ENCODE data around the gene ZFYVE27. TPM values are rescaled to one million over a fixed set of nuclear protein-coding genes. Genes with fewer than 3 reads are reported as not detected.

ZFYVE27 gene
- total RNA-seq, 2 experiments from 2014 or later: 23.8 to 27.3 TPM

GRCh38 chr10:97764519-97764931, 27.6 kb downstream of the ZFYVE27 start:
- peaks cover 3% of the 10 kb centered on the region for H3K27me3 Mint-ChIP-seq (ENCODE audit: low read depth)
- DNase-seq (no peak), ATAC-seq (no peak)
- CTCF ChIA-PET: no interaction called here
- H3K4me3 Mint-ChIP-seq: no peak overlapping the region
- POLR2A ChIA-PET: interaction anchor here (0.6 kb wide), 1 partner anchor 103 kb away, joined by 3 read pairs; no protein-coding TSS in a partner anchor
- peaks cover 5% of the 10 kb centered on the region for H3K4me1 Mint-ChIP-seq (ENCODE audit: low read depth)
- H3K27ac Mint-ChIP-seq: no peak overlapping the region
- H3K36me3 Mint-ChIP-seq (ENCODE audit: low read depth): peaks cover 18% of the 10 kb centered on the region
- no peaks in the 10 kb centered on the region for H3K9me3 Mint-ChIP-seq (ENCODE audit: insufficient read depth)

GRCh38 chr10:97765201-97765600, 28.3 kb downstream of the ZFYVE27 start:
- DNase-seq: no peak
- ChIA-PET POLR2A (no interaction called here), CTCF (no interaction called here)

DNA sequence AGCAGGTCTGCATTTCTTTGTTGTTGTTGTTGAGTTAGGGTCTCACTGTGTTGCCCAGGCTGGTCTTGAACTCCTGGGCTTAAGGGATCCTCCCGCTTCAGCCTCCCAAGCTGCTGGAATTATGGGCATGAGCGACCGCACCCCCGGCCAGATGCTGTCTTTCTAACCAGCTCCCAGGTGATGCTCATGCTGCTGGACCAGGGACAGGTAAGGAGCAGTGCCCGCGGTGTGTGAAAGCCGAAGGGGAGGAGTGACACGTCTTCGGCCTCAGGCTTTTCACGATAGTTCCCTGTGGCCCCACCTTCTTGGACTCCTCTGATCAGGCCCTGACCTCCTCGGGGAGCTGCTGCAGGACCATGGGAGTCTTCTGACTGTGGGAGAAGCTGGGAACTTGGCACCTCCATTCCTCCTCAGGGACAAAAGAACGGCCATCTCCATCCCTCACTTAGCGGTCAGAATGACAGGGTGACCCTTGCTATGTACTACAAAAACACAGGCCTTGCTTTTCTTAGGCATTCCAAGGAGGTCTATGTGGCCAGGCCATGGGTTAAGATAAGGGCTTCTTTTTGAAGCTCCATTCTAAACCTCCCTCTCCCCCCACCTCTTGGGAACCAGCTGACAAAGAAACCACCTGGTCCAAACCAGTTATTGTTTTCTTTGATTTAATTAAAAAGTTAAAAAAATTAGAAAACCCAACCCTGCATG, 29.3 kb downstream of the ZFYVE27 start:
- H3K36me3 Mint-ChIP-seq (ENCODE audit: low read depth): peaks cover 9% of the 10 kb centered on the region
- H3K27me3 Mint-ChIP-seq (ENCODE audit: low read depth): peaks cover 18% of the 10 kb centered on the region
- H3K4me3 Mint-ChIP-seq: no peak overlapping the region
- ATAC-seq: no peak
- DNase-seq: no peak
- H3K9me3 Mint-ChIP-seq (ENCODE audit: insufficient read depth): no peaks in the 10 kb centered on the region
- ChIA-PET POLR2A (no interaction called here), CTCF (no interaction called here)
- no peak overlapping the region for H3K27ac Mint-ChIP-seq
- H3K4me1 Mint-ChIP-seq (ENCODE audit: low read depth): peaks cover 10% of the 10 kb centered on the region

More at GRCh38 chr10:97765201-97765600, 28.3 kb downstream of the ZFYVE27 start:
- Mint-ChIP-seq H3K9me3 (ENCODE audit: insufficient read depth) (no peaks in the 10 kb centered on the region), H3K27me3 (ENCODE audit: low read depth) (peaks cover 8% of the 10 kb centered on the region), H3K27ac (no peak overlapping the region), H3K36me3 (ENCODE audit: low read depth) (peaks cover 16% of the 10 kb centered on the region), H3K4me1 (ENCODE audit: low read depth) (peaks cover 5% of the 10 kb centered on the region), H3K4me3 (no peak overlapping the region)
- ATAC-seq: no peak

DNA sequence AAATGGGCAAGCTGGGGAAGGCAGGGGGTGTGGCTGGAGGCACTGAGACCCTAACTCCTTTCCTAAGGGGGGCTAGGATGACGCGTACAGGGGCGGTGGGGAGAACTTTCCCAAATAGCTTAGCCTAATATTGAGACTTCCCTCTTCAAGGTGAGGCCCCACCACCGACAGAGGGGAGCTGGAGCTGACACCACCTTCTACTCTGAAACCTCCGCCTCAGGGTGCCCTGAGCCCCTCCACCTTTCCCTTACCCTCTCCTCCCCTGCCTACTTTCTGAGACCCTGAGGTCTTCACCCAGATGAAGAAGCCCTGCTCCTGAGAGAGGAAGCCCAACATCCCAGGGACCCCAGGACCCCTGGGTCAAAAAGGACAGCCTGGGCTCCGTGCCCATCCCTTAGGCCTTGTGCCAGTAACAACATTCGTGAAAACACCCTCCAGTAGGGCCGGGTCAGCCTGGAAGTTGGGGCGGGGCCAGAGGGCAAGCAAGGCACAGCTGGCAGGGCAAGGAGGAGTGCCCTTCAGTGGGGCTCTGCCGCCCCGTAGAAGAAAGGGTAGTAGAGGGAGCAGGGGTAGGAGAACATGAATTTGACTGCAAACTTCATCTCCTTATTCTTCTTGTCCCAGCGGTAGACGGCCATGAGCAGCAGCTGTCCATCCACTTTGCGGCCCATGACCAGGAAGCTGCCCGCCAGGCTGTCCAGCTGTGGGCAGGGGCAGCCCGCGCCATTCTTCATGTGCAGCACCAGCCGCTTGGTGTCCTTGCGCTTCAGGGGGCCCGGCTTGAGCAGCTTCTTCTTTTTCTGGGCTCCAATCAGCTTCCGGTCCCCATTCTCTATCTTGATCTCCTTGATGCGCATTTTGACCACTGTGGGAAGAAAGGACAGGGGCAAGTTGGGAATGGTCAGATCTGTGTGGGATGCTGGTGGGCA, 30.3 kb downstream of the ZFYVE27 start:
- no peaks in the 10 kb centered on the region for H3K9me3 Mint-ChIP-seq (ENCODE audit: insufficient read depth)
- no peak overlapping the region for H3K4me3 Mint-ChIP-seq
- CTCF ChIA-PET: interaction anchor here (0.8 kb wide), 1 partner anchor 25 kb away, joined by 3 read pairs; no protein-coding TSS in a partner anchor
- ATAC-seq (no peak), DNase-seq (no peak)
- H3K4me1 Mint-ChIP-seq (ENCODE audit: low read depth): peaks cover 15% of the 10 kb centered on the region
- peaks cover 24% of the 10 kb centered on the region for H3K27me3 Mint-ChIP-seq (ENCODE audit: low read depth)
- H3K27ac Mint-ChIP-seq: peak overlapping the region; percentile 50
- POLR2A ChIA-PET: no interaction called here
- peaks cover 3% of the 10 kb centered on the region for H3K36me3 Mint-ChIP-seq (ENCODE audit: low read depth)

- DNase-seq: no peak
- CTCF ChIA-PET: no interaction called here
Measured at GRCh38 chr10:97768322-97769315, 31.7 kb downstream of the ZFYVE27 start.

DNA sequence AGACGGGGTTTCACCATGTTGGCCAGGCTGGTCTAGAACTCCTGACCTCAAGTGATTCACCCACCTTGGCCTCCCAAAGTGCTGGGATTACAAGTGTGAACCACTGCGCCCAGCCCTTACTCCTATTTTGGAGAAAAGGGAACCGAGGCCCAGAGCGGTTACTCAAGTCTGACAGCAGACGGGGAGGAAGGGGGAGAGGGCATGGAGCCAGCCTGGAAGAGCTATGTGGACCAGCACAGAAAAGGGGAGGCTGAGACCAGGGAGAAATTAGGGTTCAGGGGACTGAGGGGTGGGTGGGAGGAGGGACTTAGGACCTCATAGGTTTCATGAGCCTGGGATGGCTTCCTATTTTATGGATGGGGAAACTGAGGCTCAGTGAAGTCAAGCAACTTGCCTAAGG, 33.3 kb downstream of the ZFYVE27 start:
- no peaks in the 10 kb centered on the region for H3K9me3 Mint-ChIP-seq (ENCODE audit: insufficient read depth)
- H3K27ac Mint-ChIP-seq: no peak overlapping the region
- H3K4me1 Mint-ChIP-seq (ENCODE audit: low read depth): peaks cover 11% of the 10 kb centered on the region
- DNase-seq (no peak), ATAC-seq (no peak)
- CTCF ChIA-PET: no interaction called here
- H3K4me3 Mint-ChIP-seq: peak overlapping the region; percentile 38
- H3K36me3 Mint-ChIP-seq (ENCODE audit: low read depth): no peaks in the 10 kb centered on the region
- POLR2A ChIA-PET: no interaction called here
- peaks cover 44% of the 10 kb centered on the region for H3K27me3 Mint-ChIP-seq (ENCODE audit: low read depth)

More at GRCh38 chr10:97768322-97769315, 31.7 kb downstream of the ZFYVE27 start:
- Mint-ChIP-seq H3K36me3 (ENCODE audit: low read depth) (no peaks in the 10 kb centered on the region), H3K9me3 (ENCODE audit: insufficient read depth) (no peaks in the 10 kb centered on the region), H3K4me3 (no peak overlapping the region), H3K27me3 (ENCODE audit: low read depth) (peaks cover 34% of the 10 kb centered on the region), H3K4me1 (ENCODE audit: low read depth) (peaks cover 16% of the 10 kb centered on the region), H3K27ac (no peak overlapping the region)
- POLR2A ChIA-PET: no interaction called here
- ATAC-seq: no peak

DNA sequence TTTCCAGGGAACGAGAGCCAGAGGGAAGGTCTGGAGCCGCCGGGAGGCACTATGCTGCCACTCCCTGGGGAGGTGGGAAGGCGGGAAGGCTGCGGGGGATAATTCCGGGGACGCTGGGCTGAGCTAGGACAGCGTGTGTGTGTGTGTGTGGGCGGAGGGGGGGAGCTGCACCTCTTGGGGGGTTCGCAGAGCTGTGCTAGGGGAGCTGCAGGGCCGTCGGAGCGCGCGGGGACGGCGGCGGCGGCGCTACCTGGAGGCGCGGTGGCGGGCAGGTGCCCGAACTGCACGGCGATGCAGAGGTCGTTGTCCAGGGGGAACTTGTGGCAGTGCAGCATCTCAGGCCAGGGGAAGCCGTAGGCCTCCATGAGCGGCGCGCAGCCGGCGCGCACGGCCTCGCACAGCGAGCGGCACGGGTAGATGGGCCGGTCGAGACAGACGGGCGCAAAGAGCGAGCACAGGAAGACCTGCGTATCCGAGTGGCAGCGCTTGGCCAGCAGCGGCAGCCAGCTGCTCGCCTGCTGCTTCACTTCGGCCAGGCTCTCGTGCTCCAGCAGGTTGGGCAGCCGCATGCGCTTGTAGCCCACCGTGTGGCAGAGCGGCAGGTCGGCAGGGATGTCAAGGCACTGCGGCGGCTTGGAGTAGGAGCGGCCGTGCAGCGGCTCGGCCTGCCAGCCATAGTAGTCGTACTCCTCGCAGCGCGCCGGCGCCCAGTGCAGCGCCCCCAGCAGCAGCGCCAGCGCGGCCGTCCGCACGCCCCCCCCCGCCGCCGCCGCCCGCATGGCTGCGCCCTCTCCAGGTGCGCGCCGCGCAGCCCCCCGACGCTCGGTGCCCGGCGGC, 34.3 kb downstream of the ZFYVE27 start:
- H3K4me3 Mint-ChIP-seq: peak overlapping the region; percentile 72
- H3K27me3 Mint-ChIP-seq (ENCODE audit: low read depth): peaks cover 44% of the 10 kb centered on the region
- ChIA-PET CTCF (interaction anchor here (1.5 kb wide), 2 partner anchors 10 to 85 kb away, joined by 3 to 8 read pairs; no protein-coding TSS in a partner anchor), POLR2A (no interaction called here)
- no peaks in the 10 kb centered on the region for H3K36me3 Mint-ChIP-seq (ENCODE audit: low read depth)
- ATAC-seq (peak; percentile 75), DNase-seq (peak; percentile 22)
- no peaks in the 10 kb centered on the region for H3K9me3 Mint-ChIP-seq (ENCODE audit: insufficient read depth)
- H3K27ac Mint-ChIP-seq: peak overlapping the region; percentile 46
- H3K4me1 Mint-ChIP-seq (ENCODE audit: low read depth): peaks cover 11% of the 10 kb centered on the region

- ChIA-PET CTCF (interaction anchor here (0.7 to 1.5 kb wide), 6 partner anchors 9 to 97 kb away, joined by 3 to 8 read pairs (median 4); partner anchors contain the start of gene GOLGA7B), POLR2A (interaction anchor here (0.5 to 1.1 kb wide), 2 partner anchors 29 to 78 kb away, joined by 3 read pairs; no protein-coding TSS in a partner anchor)
- no peaks in the 10 kb centered on the region for H3K9me3 Mint-ChIP-seq (ENCODE audit: insufficient read depth)
- H3K27me3 Mint-ChIP-seq (ENCODE audit: low read depth): peaks cover 44% of the 10 kb centered on the region
- peak; percentile 47 for ATAC-seq
- peak within 1 kb of the TSS; percentile 46 for H3K27ac Mint-ChIP-seq
- H3K4me3 Mint-ChIP-seq: peak within 1 kb of the TSS; percentile 72
- DNase-seq: no peak
- H3K4me1 Mint-ChIP-seq (ENCODE audit: low read depth): peaks cover 11% of the 10 kb centered on the region
- H3K36me3 Mint-ChIP-seq (ENCODE audit: low read depth): no peaks in the 10 kb centered on the region
Measured at GRCh38 chr10:97771913-97772823, 35.2 kb downstream of the ZFYVE27 start, which contains the start of gene SFRP5. Gene SFRP5, minus strand, starts transcription at chr10:97771999. Its CDS starts 166 bp downstream, at chr10:97771833.

GRCh38 chr10:97773096-97773495, 36.2 kb downstream of the ZFYVE27 start:
- DNase-seq: no peak
- H3K36me3 Mint-ChIP-seq (ENCODE audit: low read depth): no peaks in the 10 kb centered on the region
- POLR2A ChIA-PET: interaction anchor here (1.1 kb wide), 1 partner anchor 28 kb away, joined by 3 read pairs; no protein-coding TSS in a partner anchor
- no peaks in the 10 kb centered on the region for H3K9me3 Mint-ChIP-seq (ENCODE audit: insufficient read depth)
- peaks cover 11% of the 10 kb centered on the region for H3K4me1 Mint-ChIP-seq (ENCODE audit: low read depth)
- H3K4me3 Mint-ChIP-seq: no peak overlapping the region
- CTCF ChIA-PET: interaction anchor here (1.0 to 1.4 kb wide), 2 partner anchors 76 to 96 kb away, joined by 3 to 6 read pairs; partner anchors contain the start of gene GOLGA7B
- peaks cover 44% of the 10 kb centered on the region for H3K27me3 Mint-ChIP-seq (ENCODE audit: low read depth)
- no peak overlapping the region for H3K27ac Mint-ChIP-seq
- ATAC-seq: no peak
